ENCODE results near the gene DENND6B.
"Not testable (repeated sequence)": the region's sequence is repeated elsewhere in the genome, so short reads cannot be mapped to it uniquely, and the experiment has no call there.

DENND6B gene

GRCh38 chr22:50338042-50338573, 11.3 kb upstream of the DENND6B start:
- DNase-seq, result no peak

- no peak for DNase-seq
Measured at GRCh38 chr22:50337262-50338041, 10.6 kb upstream of the DENND6B start.

GRCh38 chr22:50334433-50334832, 7.6 kb upstream of the DENND6B start:
- not testable (repeated sequence) for DNase-seq

- no peak for DNase-seq
Measured at GRCh38 chr22:50329236-50329635, 2.4 kb upstream of the DENND6B start.

GRCh38 chr22:50327711-50328019, 853 bp upstream of the DENND6B start:
- DNase-seq, result no peak

- DNase-seq, result no peak
Measured at GRCh38 chr22:50326225-50326955, 422 bp downstream of the DENND6B start.

- DNase-seq, result no peak
Measured at GRCh38 chr22:50325444-50326224, 1.2 kb downstream of the DENND6B start.

- DNase-seq, result no peak
Measured at GRCh38 chr22:50323900-50324299, 2.9 kb downstream of the DENND6B start.

- not testable (repeated sequence) for DNase-seq
Measured at GRCh38 chr22:50322382-50323104, 4.3 kb downstream of the DENND6B start.

- no peak for DNase-seq
Measured at GRCh38 chr22:50320671-50321325, 6.0 kb downstream of the DENND6B start.

GRCh38 chr22:50320116-50320515, 6.7 kb downstream of the DENND6B start:
- no peak for DNase-seq

GRCh38 chr22:50319503-50319951, 7.3 kb downstream of the DENND6B start:
- no peak for DNase-seq

GRCh38 chr22:50318698-50319411, 8.0 kb downstream of the DENND6B start:
- no peak for DNase-seq

GRCh38 chr22:50318356-50318697, 8.5 kb downstream of the DENND6B start:
- no peak for DNase-seq

- no peak for DNase-seq
Measured at GRCh38 chr22:50317674-50318073, 9.1 kb downstream of the DENND6B start.

GRCh38 chr22:50317178-50317577, 9.6 kb downstream of the DENND6B start:
- DNase-seq, result no peak

- no peak for DNase-seq
Measured at GRCh38 chr22:50316114-50317065, 10.4 kb downstream of the DENND6B start.

- no peak for DNase-seq
Measured at GRCh38 chr22:50315289-50316113, 11.3 kb downstream of the DENND6B start.
